Stimulated activated CD8-positive, alpha-beta memory T cell treated with anti-CD3 and anti-CD28 coated beads, Interleukin-2, amount 100 ng/mL, for 1 hour (primary cell): ENCODE measurements around the gene EEF1AKMT3.
A peak's percentile ranks its signal among the peaks of the same experiment; 100 is the strongest.

ENCODE experiments used
- DNase-seq, 2 donors: peaks; one replicate each; pipeline ENCODE4 v3.0.0-alpha.2; 2020; ENCODE audit warnings: low read depth in 2 of 2

The EEF1AKMT3 gene

GRCh38 chr12:57750561-57751431, 21.6 kb upstream of the EEF1AKMT3 start:
- no peak for DNase-seq

GRCh38 chr12:57751432-57751787, 21.0 kb upstream of the EEF1AKMT3 start:
- no peak for DNase-seq

- DNase-seq = peak; percentile 96 to 98
These were observed 20.4 kb upstream of the EEF1AKMT3 start, which contains the start of gene CDK4 for GRCh38 chr12:57751788-57752667. CDK4 (minus strand) TSS chr12:57752310; CDS start chr12:57751717, 593 bp downstream.

GRCh38 chr12:57752668-57753000, 19.8 kb upstream of the EEF1AKMT3 start:
- no peak for DNase-seq

GRCh38 chr12:57753756-57754337, 18.6 kb upstream of the EEF1AKMT3 start:
- no peak for DNase-seq

GRCh38 chr12:57754411-57755193, 17.8 kb upstream of the EEF1AKMT3 start, which contains the start of gene MARCHF9:
MARCHF9 (plus strand) TSS chr12:57755103; CDS start chr12:57755529, 426 bp downstream.
- peak; percentile 49 to 72 for DNase-seq

GRCh38 chr12:57755194-57755453, 17.3 kb upstream of the EEF1AKMT3 start:
- DNase-seq = no peak

- DNase-seq = peak in 1 of 2 donors; percentile 30
These were observed 16.7 kb upstream of the EEF1AKMT3 start for GRCh38 chr12:57755454-57756372.

- peak in 1 of 2 donors; percentile 39 for DNase-seq
These were observed 15.7 kb upstream of the EEF1AKMT3 start for GRCh38 chr12:57756406-57757341.

GRCh38 chr12:57757771-57758170, 14.6 kb upstream of the EEF1AKMT3 start:
- DNase-seq = no peak

- no peak for DNase-seq
These were observed 13.7 kb upstream of the EEF1AKMT3 start for GRCh38 chr12:57758552-57759359.

GRCh38 chr12:57759360-57759980, 12.9 kb upstream of the EEF1AKMT3 start:
- DNase-seq = peak in 1 of 2 donors; percentile 25

- no peak for DNase-seq
These were observed 11.9 kb upstream of the EEF1AKMT3 start for GRCh38 chr12:57760347-57760982.

GRCh38 chr12:57761391-57761998, 10.9 kb upstream of the EEF1AKMT3 start:
- no peak for DNase-seq

- no peak for DNase-seq
These were observed 10.0 kb upstream of the EEF1AKMT3 start for GRCh38 chr12:57762463-57762862.

- no peak for DNase-seq
These were observed 8.3 kb upstream of the EEF1AKMT3 start for GRCh38 chr12:57763881-57764661.
